ENCODE measurements around the gene UBAP2. TPM values are rescaled to one million over a fixed set of nuclear protein-coding genes. Genes with fewer than 3 reads are reported as not detected.

Gene UBAP2
- total and polyA plus RNA-seq, 2 donors (not counting 1 experiment from before 2014, with no cell fraction given) = 15.5 to 26.2 TPM

DNA sequence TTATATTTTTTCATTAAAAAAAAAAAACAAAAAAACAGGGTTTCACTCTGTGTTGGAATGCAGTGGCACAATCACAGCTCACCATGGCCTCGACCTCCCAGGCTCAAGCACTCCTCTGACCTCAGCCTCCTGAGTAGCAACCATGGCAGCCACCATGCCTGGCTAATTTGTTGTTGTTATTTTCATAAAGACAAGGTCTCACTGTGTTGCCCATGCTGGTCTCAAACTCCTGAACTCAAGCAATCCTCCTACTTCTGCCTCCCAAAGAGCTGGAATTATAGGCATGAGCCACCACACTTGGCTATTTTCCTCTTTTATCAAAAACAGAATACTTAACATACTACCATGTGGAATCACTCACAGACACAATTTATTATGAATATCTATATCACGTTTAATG lies 46.7 kb downstream of the UBAP2 start:
- no peak overlapping the region for H3K4me3 ChIP-seq (ENCODE audit: control extremely low read depth in 1 of 5, extremely low read depth in 1 of 5, insufficient read depth in 1 of 5, low read depth in 2 of 5, low read length in 4 of 5)
- ATAC-seq (ENCODE audit: low read depth) (no peak), DNase-seq (no peak)
- intact Hi-C loops (cut with micrococcal nuclease) = no loop called here
- Mint-ChIP-seq H3K9me3 (ENCODE audit: insufficient read depth) (no peaks in the 10 kb centered on the region), H3K27me3 (no peaks in the 10 kb centered on the region), H3K27ac (no peak overlapping the region), H3K4me1 (no peaks in the 10 kb centered on the region), H3K4me3 (no peak overlapping the region)
- H3K9ac ChIP-seq (ENCODE audit: low read length) = no peak overlapping the region
- H3K36me3 ChIP-seq (replicated peaks in 1 of 2; ENCODE audit: control extremely low read depth in 1 of 2, control insufficient read depth in 1 of 2, extremely low read depth in 1 of 2, insufficient read depth in 2 of 2, low read length in 1 of 2) = peaks cover 0 to 8% of the 10 kb centered on the region in 2 experiments
- no peaks in the 10 kb centered on the region for H3K4me1 ChIP-seq (ENCODE audit: control insufficient read depth in 2 of 2, insufficient read depth in 2 of 2, low read length in 2 of 2)
- CTCF ChIA-PET = no interaction called here
- H4K20me1 ChIP-seq (ENCODE audit: control insufficient read depth, insufficient read depth, low read length, poor library complexity, severe bottlenecking) = no peaks in the 10 kb centered on the region
- no peak overlapping the region for H2AFZ ChIP-seq (ENCODE audit: insufficient read depth, low read depth, low read length, poor library complexity, severe bottlenecking)
- H3K4me2 ChIP-seq (replicated peaks; ENCODE audit: low read depth, low read length, poor library complexity, severe bottlenecking) = no peak overlapping the region
- POLR2A ChIA-PET = no interaction called here
- H3K27ac ChIP-seq (ENCODE audit: low read length in 2 of 2) = no peak overlapping the region
- no peaks in the 10 kb centered on the region for H3K79me2 ChIP-seq (ENCODE audit: control insufficient read depth, insufficient read depth, low read length)
- 80% methylated on average over 1 of the region's 2 CpGs for WGBS (ENCODE audit: insufficient coverage)
- no peaks in the 10 kb centered on the region for H3K9me3 ChIP-seq (ENCODE audit: control extremely low read depth in 1 of 3, control insufficient read depth in 2 of 3, insufficient read depth in 1 of 3, low read length in 2 of 3)
- no peak for TF ChIP-seq EZH2 (IDR thresholded peaks at IDR 0.05; ENCODE audit: borderline replicate concordance, insufficient read depth, low read depth, low read length, poor library complexity, severe bottlenecking)
- TF ChIP-seq, protein P1, sequence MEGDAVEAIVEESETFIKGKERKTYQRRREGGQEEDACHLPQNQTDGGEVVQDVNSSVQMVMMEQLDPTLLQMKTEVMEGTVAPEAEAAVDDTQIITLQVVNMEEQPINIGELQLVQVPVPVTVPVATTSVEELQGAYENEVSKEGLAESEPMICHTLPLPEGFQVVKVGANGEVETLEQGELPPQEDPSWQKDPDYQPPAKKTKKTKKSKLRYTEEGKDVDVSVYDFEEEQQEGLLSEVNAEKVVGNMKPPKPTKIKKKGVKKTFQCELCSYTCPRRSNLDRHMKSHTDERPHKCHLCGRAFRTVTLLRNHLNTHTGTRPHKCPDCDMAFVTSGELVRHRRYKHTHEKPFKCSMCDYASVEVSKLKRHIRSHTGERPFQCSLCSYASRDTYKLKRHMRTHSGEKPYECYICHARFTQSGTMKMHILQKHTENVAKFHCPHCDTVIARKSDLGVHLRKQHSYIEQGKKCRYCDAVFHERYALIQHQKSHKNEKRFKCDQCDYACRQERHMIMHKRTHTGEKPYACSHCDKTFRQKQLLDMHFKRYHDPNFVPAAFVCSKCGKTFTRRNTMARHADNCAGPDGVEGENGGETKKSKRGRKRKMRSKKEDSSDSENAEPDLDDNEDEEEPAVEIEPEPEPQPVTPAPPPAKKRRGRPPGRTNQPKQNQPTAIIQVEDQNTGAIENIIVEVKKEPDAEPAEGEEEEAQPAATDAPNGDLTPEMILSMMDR (IDR thresholded peaks at IDR 0.05) = no peak
- no peaks in the 10 kb centered on the region for H3K27me3 ChIP-seq (replicated peaks in 1 of 4; ENCODE audit: control extremely low read depth in 1 of 4, control insufficient read depth in 3 of 4, insufficient read depth in 4 of 4, low read length in 3 of 4)

DNA sequence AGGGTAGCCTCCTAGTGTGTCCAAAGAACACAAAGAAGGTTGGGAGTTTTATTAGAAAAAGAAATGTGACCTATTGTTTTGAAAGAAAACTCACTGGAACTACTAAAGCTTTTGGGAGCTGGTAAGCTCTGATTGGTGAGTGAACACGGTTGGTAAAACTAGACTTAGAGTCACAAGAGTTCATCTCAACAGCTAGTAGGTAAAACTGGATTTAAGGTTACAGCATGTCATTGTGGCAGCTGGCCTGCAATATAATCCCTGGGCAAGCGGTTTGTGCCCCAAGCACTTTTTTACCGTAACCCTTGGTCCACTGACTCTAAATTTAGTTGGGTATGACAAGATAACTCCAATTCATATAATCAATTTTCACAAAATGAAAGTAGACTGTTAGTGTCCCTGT lies 47.4 kb downstream of the UBAP2 start:
- no peak for TF ChIP-seq EZH2 (IDR thresholded peaks at IDR 0.05; ENCODE audit: borderline replicate concordance, insufficient read depth, low read depth, low read length, poor library complexity, severe bottlenecking)
- TF ChIP-seq, protein P1 (IDR thresholded peaks at IDR 0.05) = no peak
- H3K27me3 Mint-ChIP-seq = no peaks in the 10 kb centered on the region
- H4K20me1 ChIP-seq (ENCODE audit: control insufficient read depth, insufficient read depth, low read length, poor library complexity, severe bottlenecking) = no peaks in the 10 kb centered on the region
- H3K27me3 ChIP-seq (replicated peaks in 1 of 4; ENCODE audit: control extremely low read depth in 1 of 4, control insufficient read depth in 3 of 4, insufficient read depth in 4 of 4, low read length in 3 of 4) = no peaks in the 10 kb centered on the region
- H3K4me1 ChIP-seq (ENCODE audit: control insufficient read depth in 2 of 2, insufficient read depth in 2 of 2, low read length in 2 of 2) = no peaks in the 10 kb centered on the region
- POLR2A ChIA-PET = no interaction called here
- H3K79me2 ChIP-seq (ENCODE audit: control insufficient read depth, insufficient read depth, low read length) = no peaks in the 10 kb centered on the region
- no peaks in the 10 kb centered on the region for H3K9me3 ChIP-seq (ENCODE audit: control extremely low read depth in 1 of 3, control insufficient read depth in 2 of 3, insufficient read depth in 1 of 3, low read length in 2 of 3)
- H3K9me3 Mint-ChIP-seq (ENCODE audit: insufficient read depth) = no peaks in the 10 kb centered on the region
- DNase-seq (no peak), ATAC-seq (ENCODE audit: low read depth) (no peak)
- H3K36me3 ChIP-seq (replicated peaks in 1 of 2; ENCODE audit: control extremely low read depth in 1 of 2, control insufficient read depth in 1 of 2, extremely low read depth in 1 of 2, insufficient read depth in 2 of 2, low read length in 1 of 2) = peaks cover 0 to 5% of the 10 kb centered on the region in 2 experiments
- no peak overlapping the region for H2AFZ ChIP-seq (ENCODE audit: insufficient read depth, low read depth, low read length, poor library complexity, severe bottlenecking)
- H3K4me3 ChIP-seq (ENCODE audit: control extremely low read depth in 1 of 5, extremely low read depth in 1 of 5, insufficient read depth in 1 of 5, low read depth in 2 of 5, low read length in 4 of 5) = no peak overlapping the region
- intact Hi-C loops (cut with micrococcal nuclease) = no loop called here
- H3K27ac ChIP-seq (ENCODE audit: low read length in 2 of 2) = no peak overlapping the region
- H3K27ac Mint-ChIP-seq = no peak overlapping the region
- H3K4me2 ChIP-seq (replicated peaks; ENCODE audit: low read depth, low read length, poor library complexity, severe bottlenecking) = no peak overlapping the region
- no peak overlapping the region for H3K9ac ChIP-seq (ENCODE audit: low read length)
- CTCF ChIA-PET = no interaction called here
- no peaks in the 10 kb centered on the region for H3K4me1 Mint-ChIP-seq
- 100% methylated on average over 1 of the region's 3 CpGs for WGBS (ENCODE audit: insufficient coverage)
- no peak overlapping the region for H3K4me3 Mint-ChIP-seq
